GM06990 (cell line): Measurements from ENCODE around the gene HDAC4.

Experiments used
- DNase-seq: peaks from one replicate; pipeline ENCODE4 v3.0.0-alpha.2; 2011; ENCODE audit not compliant: insufficient read length; ENCODE audit errors: extremely low read depth
- H3K27me3 ChIP-seq: replicated peaks from 2 replicates; pipeline ENCODE4 v1.6.0; 2011; ENCODE audit warnings: low read length; ENCODE audit not compliant: control insufficient read depth, insufficient read depth
- H3K36me3 ChIP-seq: 2 replicates; pipeline ENCODE4 v1.5.1; 2011; ENCODE audit warnings: low read length; ENCODE audit not compliant: control insufficient read depth, insufficient read depth
- H3K4me3 ChIP-seq: replicated peaks from 2 replicates; pipeline ENCODE4 v1.5.1; 2011; ENCODE audit warnings: low read depth, mild to moderate bottlenecking, control low read depth, low read length
- TF ChIP-seq, protein P1 (sequence below): IDR thresholded peaks from 2 replicates; pipeline ENCODE4 v1.5.1; 2011; ENCODE audit warnings: low read length, control low read depth, mild to moderate bottlenecking, inconsistent platforms; ENCODE audit not compliant: insufficient read depth, poor library complexity, severe bottlenecking

The HDAC4 gene

DNA sequence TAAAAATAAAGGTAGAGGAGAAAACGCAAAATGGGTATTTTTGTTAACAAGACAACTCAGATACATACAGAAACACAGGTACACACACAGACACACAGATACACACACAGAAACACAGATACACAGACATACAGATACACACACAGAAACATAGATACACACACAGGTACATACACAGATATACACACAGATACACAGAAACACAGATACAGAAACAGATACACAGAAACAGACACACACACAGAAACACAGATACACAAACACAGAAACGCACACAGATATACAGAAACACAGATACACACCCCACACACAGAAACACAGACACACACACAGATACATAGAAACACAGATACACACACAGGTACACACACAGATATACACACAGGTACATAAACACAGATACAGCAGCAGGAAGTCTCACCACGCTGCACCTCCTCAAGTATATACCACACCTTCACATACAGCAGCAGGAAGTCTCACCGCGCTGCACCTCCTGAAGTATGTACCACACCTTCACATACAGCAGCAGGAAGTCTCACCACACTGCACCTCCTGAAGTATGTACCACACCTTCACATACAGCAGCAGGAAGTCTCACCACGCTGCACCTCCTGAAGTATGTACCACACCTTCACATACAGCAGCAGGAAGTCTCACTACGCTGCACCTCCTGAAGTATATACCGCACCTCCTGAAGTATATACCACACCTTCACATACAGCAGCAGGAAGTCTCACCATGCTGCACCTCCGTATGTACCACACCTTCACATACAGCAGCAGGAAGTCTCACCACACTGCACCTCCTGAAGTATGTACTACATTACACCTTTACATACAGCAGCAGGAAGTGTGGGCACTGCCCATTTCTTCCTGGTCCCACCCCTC is 250.5 kb downstream of the HDAC4 start:
- DNase-seq: no peak
- Histone ChIP-seq H3K4me3 (no peak overlapping the region), H3K36me3 (no peaks in the 10 kb centered on the region), H3K27me3 (no peaks in the 10 kb centered on the region)
- TF ChIP-seq, protein P1, sequence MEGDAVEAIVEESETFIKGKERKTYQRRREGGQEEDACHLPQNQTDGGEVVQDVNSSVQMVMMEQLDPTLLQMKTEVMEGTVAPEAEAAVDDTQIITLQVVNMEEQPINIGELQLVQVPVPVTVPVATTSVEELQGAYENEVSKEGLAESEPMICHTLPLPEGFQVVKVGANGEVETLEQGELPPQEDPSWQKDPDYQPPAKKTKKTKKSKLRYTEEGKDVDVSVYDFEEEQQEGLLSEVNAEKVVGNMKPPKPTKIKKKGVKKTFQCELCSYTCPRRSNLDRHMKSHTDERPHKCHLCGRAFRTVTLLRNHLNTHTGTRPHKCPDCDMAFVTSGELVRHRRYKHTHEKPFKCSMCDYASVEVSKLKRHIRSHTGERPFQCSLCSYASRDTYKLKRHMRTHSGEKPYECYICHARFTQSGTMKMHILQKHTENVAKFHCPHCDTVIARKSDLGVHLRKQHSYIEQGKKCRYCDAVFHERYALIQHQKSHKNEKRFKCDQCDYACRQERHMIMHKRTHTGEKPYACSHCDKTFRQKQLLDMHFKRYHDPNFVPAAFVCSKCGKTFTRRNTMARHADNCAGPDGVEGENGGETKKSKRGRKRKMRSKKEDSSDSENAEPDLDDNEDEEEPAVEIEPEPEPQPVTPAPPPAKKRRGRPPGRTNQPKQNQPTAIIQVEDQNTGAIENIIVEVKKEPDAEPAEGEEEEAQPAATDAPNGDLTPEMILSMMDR: no peak

DNA sequence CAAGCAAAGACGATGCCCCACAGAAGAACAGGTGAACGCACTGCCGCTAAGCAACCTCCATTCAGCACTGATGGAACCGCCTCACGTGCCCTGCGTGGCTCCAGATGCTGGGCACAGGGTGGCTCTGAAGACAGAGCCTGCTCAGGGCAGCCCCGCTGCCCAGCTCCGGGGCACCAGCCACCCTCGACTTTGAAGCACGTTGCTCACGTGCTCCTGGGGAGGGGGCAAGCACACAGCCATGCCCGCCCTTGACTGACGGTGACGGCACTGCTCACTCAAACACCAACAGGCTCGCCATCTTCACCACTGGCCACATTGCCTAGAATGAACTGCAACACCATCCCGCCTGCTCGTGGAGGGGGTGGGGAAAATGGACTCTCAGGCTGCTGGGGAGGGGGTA is 251.3 kb downstream of the HDAC4 start:
- H3K36me3 ChIP-seq: no peaks in the 10 kb centered on the region
- no peaks in the 10 kb centered on the region for H3K27me3 ChIP-seq
- no peak overlapping the region for H3K4me3 ChIP-seq
- TF ChIP-seq, protein P1: no peak
- DNase-seq: no peak

DNA sequence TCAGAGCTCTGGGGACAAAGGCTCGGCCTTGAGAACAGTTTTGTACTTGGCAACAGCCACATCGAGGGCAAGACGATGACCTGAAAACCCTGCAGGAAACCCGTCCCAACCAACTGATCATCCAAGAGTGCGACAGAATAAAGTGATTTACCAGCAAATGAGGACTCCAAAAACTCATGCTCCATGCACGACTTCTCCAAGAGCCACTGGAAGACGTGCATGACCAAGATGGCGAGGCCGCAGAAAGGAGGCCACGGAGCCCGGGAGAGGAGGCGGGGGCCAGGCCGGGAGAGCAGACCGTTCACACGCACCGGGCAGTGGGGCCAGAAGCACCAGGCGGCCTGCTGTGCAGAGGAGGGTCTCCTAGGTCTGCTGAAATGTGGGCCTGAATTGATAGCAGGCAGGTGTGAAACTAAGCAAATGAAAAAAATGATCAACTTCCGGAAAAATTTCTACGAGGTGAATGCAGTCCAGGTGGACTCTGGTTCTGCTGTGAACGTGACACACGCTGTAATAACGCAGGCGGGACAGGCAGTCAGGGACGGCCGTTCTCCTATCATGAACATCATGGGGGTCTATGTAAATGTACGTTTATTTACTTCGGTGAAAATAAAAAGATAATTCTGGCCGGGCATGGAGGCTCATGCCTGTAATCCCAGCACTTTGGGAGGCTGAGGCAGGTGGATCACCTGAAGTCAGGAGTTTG is 252.2 kb downstream of the HDAC4 start:
- Histone ChIP-seq H3K36me3 (no peaks in the 10 kb centered on the region), H3K27me3 (no peaks in the 10 kb centered on the region), H3K4me3 (no peak overlapping the region)
- DNase-seq: no peak
- TF ChIP-seq, protein P1: no peak

DNA sequence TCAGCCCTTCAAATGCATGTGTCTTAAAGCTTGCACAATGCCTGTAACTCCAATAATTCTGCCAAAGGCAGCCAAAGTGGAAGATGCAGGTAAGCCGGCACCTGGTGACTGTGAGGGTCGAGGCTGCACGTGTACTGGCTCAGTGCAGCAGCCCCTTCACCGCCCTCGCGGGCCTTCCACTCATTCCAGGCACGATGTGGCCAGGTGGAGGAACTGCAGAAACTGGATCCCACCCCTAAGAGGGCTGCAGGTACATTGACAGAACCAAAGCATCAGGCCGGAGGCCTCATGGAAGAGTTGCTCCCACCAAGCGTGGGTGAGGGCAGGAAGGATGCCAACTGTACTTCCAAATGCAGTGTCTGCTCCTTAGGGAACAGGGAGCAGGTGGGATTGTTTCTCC is 253.4 kb downstream of the HDAC4 start:
- no peak overlapping the region for H3K4me3 ChIP-seq
- TF ChIP-seq, protein P1: no peak
- no peaks in the 10 kb centered on the region for H3K36me3 ChIP-seq
- no peaks in the 10 kb centered on the region for H3K27me3 ChIP-seq
- no peak for DNase-seq

DNA sequence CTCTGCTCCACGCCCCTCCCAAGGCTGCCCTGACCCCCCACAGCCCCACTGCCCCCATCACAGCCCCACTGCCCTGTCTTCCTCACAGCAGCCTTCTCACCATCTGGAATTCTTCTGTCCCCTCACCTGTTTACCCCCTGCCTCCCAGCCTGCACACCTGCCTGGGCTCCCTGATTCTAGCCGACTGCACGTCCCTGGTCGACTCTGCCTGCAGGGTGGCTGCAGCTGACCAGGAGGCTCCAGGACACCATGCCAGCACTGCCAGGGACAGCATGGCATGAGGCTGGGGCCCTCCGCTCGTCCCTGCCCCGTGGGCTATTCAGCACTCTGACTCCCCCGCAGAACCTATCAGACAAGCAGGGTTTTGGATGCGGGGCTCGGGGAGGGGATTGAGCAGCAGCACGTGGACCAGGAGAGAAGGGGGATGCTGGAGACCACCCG is 254.1 kb downstream of the HDAC4 start:
- H3K4me3 ChIP-seq: no peak overlapping the region
- no peaks in the 10 kb centered on the region for H3K36me3 ChIP-seq
- no peak for DNase-seq
- H3K27me3 ChIP-seq: no peaks in the 10 kb centered on the region
- TF ChIP-seq, protein P1: no peak
